ENCODE measurements around the gene HDAC2.

DNA sequence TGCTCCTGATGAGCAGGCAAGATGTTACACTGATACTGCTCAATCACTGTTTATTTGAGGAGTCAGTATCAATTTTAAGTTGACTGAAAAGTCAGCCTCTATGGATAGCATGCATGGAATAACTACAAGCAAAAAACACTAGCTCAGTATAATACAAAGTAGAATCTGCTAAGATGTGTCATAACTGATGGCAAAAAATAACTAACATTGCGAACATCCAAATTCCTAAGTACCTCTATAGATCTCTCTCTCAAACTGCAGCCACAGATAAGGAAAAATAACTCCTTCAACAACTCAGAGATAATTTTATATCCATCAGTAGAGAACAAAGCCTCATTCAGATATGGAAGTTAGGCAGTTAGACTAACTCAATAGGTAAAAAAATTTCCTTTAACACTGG, 16.3 kb downstream of the HDAC2 start:
- TF ChIP-seq, protein P1, sequence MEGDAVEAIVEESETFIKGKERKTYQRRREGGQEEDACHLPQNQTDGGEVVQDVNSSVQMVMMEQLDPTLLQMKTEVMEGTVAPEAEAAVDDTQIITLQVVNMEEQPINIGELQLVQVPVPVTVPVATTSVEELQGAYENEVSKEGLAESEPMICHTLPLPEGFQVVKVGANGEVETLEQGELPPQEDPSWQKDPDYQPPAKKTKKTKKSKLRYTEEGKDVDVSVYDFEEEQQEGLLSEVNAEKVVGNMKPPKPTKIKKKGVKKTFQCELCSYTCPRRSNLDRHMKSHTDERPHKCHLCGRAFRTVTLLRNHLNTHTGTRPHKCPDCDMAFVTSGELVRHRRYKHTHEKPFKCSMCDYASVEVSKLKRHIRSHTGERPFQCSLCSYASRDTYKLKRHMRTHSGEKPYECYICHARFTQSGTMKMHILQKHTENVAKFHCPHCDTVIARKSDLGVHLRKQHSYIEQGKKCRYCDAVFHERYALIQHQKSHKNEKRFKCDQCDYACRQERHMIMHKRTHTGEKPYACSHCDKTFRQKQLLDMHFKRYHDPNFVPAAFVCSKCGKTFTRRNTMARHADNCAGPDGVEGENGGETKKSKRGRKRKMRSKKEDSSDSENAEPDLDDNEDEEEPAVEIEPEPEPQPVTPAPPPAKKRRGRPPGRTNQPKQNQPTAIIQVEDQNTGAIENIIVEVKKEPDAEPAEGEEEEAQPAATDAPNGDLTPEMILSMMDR (conservative IDR thresholded peaks at IDR 0.05; ENCODE audit: low read depth in 2 of 2) = no peak
- no peak for TF ChIP-seq EZH2 (IDR thresholded peaks at IDR 0.05; ENCODE audit: low read depth, unreplicated experiment)
- TF ChIP-seq POLR2AphosphoS5 (IDR thresholded peaks at IDR 0.05; ENCODE audit: low read depth) = no peak
- no peak for TF ChIP-seq EZH2phosphoT487 (IDR thresholded peaks at IDR 0.05; ENCODE audit: unreplicated experiment)
- TF ChIP-seq NANOG (IDR thresholded peaks at IDR 0.05; ENCODE audit: borderline replicate concordance) = no peak
- TF ChIP-seq, protein P2, sequence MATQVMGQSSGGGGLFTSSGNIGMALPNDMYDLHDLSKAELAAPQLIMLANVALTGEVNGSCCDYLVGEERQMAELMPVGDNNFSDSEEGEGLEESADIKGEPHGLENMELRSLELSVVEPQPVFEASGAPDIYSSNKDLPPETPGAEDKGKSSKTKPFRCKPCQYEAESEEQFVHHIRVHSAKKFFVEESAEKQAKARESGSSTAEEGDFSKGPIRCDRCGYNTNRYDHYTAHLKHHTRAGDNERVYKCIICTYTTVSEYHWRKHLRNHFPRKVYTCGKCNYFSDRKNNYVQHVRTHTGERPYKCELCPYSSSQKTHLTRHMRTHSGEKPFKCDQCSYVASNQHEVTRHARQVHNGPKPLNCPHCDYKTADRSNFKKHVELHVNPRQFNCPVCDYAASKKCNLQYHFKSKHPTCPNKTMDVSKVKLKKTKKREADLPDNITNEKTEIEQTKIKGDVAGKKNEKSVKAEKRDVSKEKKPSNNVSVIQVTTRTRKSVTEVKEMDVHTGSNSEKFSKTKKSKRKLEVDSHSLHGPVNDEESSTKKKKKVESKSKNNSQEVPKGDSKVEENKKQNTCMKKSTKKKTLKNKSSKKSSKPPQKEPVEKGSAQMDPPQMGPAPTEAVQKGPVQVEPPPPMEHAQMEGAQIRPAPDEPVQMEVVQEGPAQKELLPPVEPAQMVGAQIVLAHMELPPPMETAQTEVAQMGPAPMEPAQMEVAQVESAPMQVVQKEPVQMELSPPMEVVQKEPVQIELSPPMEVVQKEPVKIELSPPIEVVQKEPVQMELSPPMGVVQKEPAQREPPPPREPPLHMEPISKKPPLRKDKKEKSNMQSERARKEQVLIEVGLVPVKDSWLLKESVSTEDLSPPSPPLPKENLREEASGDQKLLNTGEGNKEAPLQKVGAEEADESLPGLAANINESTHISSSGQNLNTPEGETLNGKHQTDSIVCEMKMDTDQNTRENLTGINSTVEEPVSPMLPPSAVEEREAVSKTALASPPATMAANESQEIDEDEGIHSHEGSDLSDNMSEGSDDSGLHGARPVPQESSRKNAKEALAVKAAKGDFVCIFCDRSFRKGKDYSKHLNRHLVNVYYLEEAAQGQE (IDR thresholded peaks at IDR 0.05; ENCODE audit: unreplicated experiment) = no peak
- TF ChIP-seq STAT1 (IDR thresholded peaks at IDR 0.05; ENCODE audit: unreplicated experiment) = no peak
- no peak for TF ChIP-seq JUNB (IDR thresholded peaks at IDR 0.05; ENCODE audit: unreplicated experiment)
- TF ChIP-seq, protein P3, sequence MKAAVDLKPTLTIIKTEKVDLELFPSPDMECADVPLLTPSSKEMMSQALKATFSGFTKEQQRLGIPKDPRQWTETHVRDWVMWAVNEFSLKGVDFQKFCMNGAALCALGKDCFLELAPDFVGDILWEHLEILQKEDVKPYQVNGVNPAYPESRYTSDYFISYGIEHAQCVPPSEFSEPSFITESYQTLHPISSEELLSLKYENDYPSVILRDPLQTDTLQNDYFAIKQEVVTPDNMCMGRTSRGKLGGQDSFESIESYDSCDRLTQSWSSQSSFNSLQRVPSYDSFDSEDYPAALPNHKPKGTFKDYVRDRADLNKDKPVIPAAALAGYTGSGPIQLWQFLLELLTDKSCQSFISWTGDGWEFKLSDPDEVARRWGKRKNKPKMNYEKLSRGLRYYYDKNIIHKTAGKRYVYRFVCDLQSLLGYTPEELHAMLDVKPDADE (IDR thresholded peaks at IDR 0.05) = no peak
- no peak for TF ChIP-seq CREB1 (CRISPR knock-in tag; IDR thresholded peaks at IDR 0.05; ENCODE audit: low read depth)
- TF ChIP-seq ZNF331 (CRISPR knock-in tag; IDR thresholded peaks at IDR 0.05; ENCODE audit: low read depth) = no peak
- no peak for TF ChIP-seq ZNF114 (CRISPR knock-in tag; IDR thresholded peaks at IDR 0.05)
- TF ChIP-seq, protein P4, sequence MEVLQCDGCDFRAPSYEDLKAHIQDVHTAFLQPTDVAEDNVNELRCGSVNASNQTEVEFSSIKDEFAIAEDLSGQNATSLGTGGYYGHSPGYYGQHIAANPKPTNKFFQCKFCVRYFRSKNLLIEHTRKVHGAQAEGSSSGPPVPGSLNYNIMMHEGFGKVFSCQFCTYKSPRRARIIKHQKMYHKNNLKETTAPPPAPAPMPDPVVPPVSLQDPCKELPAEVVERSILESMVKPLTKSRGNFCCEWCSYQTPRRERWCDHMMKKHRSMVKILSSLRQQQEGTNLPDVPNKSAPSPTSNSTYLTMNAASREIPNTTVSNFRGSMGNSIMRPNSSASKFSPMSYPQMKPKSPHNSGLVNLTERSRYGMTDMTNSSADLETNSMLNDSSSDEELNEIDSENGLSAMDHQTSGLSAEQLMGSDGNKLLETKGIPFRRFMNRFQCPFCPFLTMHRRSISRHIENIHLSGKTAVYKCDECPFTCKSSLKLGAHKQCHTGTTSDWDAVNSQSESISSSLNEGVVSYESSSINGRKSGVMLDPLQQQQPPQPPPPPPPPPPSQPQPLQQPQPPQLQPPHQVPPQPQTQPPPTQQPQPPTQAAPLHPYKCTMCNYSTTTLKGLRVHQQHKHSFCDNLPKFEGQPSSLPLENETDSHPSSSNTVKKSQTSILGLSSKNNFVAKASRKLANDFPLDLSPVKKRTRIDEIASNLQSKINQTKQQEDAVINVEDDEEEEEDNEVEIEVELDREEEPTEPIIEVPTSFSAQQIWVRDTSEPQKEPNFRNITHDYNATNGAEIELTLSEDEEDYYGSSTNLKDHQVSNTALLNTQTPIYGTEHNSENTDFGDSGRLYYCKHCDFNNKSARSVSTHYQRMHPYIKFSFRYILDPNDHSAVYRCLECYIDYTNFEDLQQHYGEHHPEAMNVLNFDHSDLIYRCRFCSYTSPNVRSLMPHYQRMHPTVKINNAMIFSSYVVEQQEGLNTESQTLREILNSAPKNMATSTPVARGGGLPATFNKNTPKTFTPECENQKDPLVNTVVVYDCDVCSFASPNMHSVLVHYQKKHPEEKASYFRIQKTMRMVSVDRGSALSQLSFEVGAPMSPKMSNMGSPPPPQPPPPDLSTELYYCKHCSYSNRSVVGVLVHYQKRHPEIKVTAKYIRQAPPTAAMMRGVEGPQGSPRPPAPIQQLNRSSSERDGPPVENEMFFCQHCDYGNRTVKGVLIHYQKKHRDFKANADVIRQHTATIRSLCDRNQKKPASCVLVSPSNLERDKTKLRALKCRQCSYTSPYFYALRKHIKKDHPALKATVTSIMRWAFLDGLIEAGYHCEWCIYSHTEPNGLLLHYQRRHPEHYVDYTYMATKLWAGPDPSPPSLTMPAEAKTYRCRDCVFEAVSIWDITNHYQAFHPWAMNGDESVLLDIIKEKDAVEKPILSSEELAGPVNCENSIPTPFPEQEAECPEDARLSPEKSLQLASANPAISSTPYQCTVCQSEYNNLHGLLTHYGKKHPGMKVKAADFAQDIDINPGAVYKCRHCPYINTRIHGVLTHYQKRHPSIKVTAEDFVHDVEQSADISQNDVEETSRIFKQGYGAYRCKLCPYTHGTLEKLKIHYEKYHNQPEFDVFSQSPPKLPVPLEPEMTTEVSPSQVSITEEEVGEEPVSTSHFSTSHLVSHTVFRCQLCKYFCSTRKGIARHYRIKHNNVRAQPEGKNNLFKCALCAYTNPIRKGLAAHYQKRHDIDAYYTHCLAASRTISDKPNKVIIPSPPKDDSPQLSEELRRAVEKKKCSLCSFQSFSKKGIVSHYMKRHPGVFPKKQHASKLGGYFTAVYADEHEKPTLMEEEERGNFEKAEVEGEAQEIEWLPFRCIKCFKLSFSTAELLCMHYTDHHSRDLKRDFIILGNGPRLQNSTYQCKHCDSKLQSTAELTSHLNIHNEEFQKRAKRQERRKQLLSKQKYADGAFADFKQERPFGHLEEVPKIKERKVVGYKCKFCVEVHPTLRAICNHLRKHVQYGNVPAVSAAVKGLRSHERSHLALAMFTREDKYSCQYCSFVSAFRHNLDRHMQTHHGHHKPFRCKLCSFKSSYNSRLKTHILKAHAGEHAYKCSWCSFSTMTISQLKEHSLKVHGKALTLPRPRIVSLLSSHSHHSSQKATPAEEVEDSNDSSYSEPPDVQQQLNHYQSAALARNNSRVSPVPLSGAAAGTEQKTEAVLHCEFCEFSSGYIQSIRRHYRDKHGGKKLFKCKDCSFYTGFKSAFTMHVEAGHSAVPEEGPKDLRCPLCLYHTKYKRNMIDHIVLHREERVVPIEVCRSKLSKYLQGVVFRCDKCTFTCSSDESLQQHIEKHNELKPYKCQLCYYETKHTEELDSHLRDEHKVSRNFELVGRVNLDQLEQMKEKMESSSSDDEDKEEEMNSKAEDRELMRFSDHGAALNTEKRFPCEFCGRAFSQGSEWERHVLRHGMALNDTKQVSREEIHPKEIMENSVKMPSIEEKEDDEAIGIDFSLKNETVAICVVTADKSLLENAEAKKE (CRISPR knock-in tag; IDR thresholded peaks at IDR 0.05) = no peak
